ENCODE data around the gene SPATC1L. TPM values are rescaled to one million over a fixed set of nuclear protein-coding genes. Genes with fewer than 3 reads are reported as not detected.

SPATC1L gene
- total RNA-seq, 2 donors from 2014 or later = 7.1 to 8.9 TPM

DNA sequence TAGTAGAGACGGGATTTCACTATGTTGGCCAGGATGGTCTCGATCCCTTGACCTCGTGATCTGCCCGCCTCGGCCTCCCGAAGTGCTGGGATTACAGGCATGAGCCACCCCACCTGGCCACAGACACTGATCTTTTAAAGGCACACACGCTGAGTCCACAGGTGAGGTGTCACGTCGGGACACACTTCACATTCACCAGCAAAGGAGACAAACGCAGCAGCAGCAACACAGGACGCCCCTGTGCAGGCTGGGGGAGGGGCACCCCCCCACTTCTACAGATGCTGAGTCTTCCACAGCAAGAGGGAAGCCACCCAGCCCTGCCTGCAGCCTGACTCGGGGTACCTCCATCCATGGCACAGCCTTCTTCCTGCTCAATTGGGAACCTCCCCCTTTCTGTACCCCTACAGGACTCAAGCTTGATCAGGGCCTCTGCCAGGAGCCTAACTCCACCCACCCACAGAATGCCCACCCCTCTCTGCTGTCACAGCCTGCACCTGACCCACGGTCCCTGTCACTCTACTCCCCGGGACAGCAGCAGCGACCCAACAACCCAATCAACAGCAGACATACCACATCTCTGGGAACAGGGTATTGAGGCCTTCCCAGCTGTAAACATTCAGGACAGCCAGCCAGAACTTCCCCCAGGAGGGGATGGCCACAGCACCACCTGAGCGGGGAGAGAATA, 34.8 kb upstream of the SPATC1L start:
- no peaks in the 10 kb centered on the region for H3K9me3 Mint-ChIP-seq
- no peaks in the 10 kb centered on the region for H3K36me3 Mint-ChIP-seq
- DNase-seq (ENCODE audit: low spot score in 2 of 2) (no peak), ATAC-seq (no peak)
- peak overlapping the region in 1 of 2 donors; percentile 32 for H3K27ac Mint-ChIP-seq

DNA sequence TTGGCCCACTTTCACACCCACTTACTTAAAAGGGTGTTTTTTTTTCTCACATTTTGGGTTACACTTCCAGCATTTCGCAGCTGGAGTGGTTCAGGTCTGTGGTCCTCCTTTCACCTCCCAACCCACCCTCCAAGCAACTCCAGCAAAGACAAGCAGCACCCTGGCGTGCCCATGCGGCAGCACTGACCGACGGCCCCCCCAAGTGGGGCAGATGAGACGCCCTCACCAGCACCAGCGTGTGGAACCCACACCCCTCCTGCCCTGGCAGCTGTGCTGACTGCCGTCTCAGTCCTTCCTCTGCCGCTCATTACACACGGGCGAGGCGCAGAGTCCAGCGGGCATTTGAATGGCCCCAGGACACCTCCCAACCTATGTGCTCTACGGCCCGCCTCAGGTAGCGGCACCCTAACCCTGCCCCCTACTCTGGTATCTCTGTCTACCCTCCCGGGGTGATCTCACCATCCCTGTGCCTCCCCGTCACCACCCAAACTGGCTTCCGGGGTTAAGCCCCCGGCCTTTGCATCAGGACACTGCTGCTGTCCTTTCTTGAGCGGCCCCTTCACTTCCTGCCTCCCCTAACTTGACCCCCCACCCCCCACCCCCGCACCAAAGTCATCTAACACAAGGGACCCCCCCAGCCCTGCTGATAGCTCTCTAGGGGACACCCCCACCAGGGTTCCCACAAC, 33.4 kb upstream of the SPATC1L start:
- H3K36me3 Mint-ChIP-seq = no peaks in the 10 kb centered on the region
- DNase-seq (ENCODE audit: low spot score in 2 of 2) (no peak), ATAC-seq (no peak)
- peak overlapping the region in 1 of 2 donors; percentile 50 for H3K27ac Mint-ChIP-seq
- no peaks in the 10 kb centered on the region for H3K9me3 Mint-ChIP-seq

- peak overlapping the region in 1 of 2 donors; percentile 65 for H3K27ac Mint-ChIP-seq
- no peak for ATAC-seq
Observed at GRCh38 chr21:46216132-46216747, 32.0 kb upstream of the SPATC1L start.

GRCh38 chr21:46215436-46216131, 31.3 kb upstream of the SPATC1L start:
- Mint-ChIP-seq H3K27ac (peak overlapping the region in 1 of 2 donors; percentile 65), H3K9me3 (no peaks in the 10 kb centered on the region), H3K36me3 (no peaks in the 10 kb centered on the region)
- no peak for DNase-seq (ENCODE audit: low spot score in 2 of 2)
- peak in 1 of 2 donors; percentile 55 for ATAC-seq

More at GRCh38 chr21:46216132-46216747, 32.0 kb upstream of the SPATC1L start:
- Mint-ChIP-seq H3K36me3 (no peaks in the 10 kb centered on the region), H3K9me3 (no peaks in the 10 kb centered on the region)
- DNase-seq (ENCODE audit: low spot score in 2 of 2) = no peak

DNA sequence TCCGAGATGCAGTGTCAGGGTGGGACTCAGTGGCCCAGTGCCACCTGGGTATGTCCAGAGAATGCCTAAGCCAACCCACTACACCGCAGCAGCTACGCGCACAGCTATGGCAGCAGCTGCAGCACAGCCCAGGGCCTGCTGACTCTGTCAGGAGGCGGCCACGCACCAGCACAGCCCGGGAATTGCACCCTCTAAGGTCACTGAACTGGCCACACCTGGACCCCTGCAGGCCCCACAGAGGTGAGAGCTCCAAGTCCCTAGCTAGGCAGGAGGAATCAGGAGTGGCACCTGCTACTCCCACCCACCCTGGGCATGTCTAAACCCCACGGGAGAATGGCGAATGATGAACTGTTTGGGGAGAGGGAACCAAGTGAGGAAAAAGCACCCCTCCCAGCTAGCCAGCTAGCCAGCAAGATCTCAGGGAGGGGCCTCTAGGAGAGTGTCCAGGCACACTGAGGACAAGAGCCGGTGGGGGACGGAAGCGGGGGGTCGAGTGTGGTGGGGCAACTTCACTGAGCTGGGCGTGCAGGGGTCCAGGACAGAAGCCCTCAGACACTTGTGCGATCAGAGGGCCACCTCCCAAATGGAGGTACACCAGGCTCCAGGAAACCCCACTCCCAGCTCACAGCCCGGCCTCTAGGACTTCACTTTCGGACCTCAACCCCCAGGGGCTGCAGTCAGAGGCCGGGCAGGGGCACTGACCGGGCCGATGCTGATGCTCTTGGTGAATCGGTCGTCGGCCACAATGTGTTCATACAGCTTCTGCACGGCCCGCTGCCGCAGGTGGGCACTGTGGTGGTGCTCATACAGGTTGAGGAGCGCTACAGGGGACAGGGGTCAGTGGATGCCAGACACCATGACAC, 30.4 kb upstream of the SPATC1L start:
- Mint-ChIP-seq H3K36me3 (no peaks in the 10 kb centered on the region), H3K9me3 (no peaks in the 10 kb centered on the region), H3K27ac (peak overlapping the region; percentile 72 to 88)
- DNase-seq (ENCODE audit: low spot score in 2 of 2) (no peak), ATAC-seq (no peak)

- Mint-ChIP-seq H3K27ac (peak overlapping the region; percentile 74 to 88), H3K9me3 (no peaks in the 10 kb centered on the region), H3K36me3 (no peaks in the 10 kb centered on the region)
- DNase-seq (ENCODE audit: low spot score in 2 of 2) (no peak), ATAC-seq (no peak)
Observed at GRCh38 chr21:46213620-46214286, 29.5 kb upstream of the SPATC1L start.

- H3K36me3 Mint-ChIP-seq = no peaks in the 10 kb centered on the region
- no peaks in the 10 kb centered on the region for H3K9me3 Mint-ChIP-seq
- ATAC-seq (no peak), DNase-seq (ENCODE audit: low spot score in 2 of 2) (no peak)
- H3K27ac Mint-ChIP-seq = peak overlapping the region; percentile 84 to 88
Observed at GRCh38 chr21:46212721-46213484, 28.6 kb upstream of the SPATC1L start.

- no peaks in the 10 kb centered on the region for H3K9me3 Mint-ChIP-seq
- ATAC-seq = no peak
- no peak for DNase-seq (ENCODE audit: low spot score in 2 of 2)
- no peaks in the 10 kb centered on the region for H3K36me3 Mint-ChIP-seq
- H3K27ac Mint-ChIP-seq = no peak overlapping the region
Observed at GRCh38 chr21:46211786-46212720, 27.8 kb upstream of the SPATC1L start.

- no peaks in the 10 kb centered on the region for H3K9me3 Mint-ChIP-seq
- ATAC-seq (no peak), DNase-seq (ENCODE audit: low spot score in 2 of 2) (no peak)
- H3K27ac Mint-ChIP-seq = no peak overlapping the region
- H3K36me3 Mint-ChIP-seq = no peaks in the 10 kb centered on the region
Observed at GRCh38 chr21:46211376-46211775, 27.1 kb upstream of the SPATC1L start.

GRCh38 chr21:46210378-46211136, 26.3 kb upstream of the SPATC1L start:
- H3K36me3 Mint-ChIP-seq = peaks cover 0 to 4% of the 10 kb centered on the region in 2 donors
- ATAC-seq = no peak
- no peak for DNase-seq (ENCODE audit: low spot score in 2 of 2)
- H3K9me3 Mint-ChIP-seq = no peaks in the 10 kb centered on the region
- H3K27ac Mint-ChIP-seq = no peak overlapping the region

DNA sequence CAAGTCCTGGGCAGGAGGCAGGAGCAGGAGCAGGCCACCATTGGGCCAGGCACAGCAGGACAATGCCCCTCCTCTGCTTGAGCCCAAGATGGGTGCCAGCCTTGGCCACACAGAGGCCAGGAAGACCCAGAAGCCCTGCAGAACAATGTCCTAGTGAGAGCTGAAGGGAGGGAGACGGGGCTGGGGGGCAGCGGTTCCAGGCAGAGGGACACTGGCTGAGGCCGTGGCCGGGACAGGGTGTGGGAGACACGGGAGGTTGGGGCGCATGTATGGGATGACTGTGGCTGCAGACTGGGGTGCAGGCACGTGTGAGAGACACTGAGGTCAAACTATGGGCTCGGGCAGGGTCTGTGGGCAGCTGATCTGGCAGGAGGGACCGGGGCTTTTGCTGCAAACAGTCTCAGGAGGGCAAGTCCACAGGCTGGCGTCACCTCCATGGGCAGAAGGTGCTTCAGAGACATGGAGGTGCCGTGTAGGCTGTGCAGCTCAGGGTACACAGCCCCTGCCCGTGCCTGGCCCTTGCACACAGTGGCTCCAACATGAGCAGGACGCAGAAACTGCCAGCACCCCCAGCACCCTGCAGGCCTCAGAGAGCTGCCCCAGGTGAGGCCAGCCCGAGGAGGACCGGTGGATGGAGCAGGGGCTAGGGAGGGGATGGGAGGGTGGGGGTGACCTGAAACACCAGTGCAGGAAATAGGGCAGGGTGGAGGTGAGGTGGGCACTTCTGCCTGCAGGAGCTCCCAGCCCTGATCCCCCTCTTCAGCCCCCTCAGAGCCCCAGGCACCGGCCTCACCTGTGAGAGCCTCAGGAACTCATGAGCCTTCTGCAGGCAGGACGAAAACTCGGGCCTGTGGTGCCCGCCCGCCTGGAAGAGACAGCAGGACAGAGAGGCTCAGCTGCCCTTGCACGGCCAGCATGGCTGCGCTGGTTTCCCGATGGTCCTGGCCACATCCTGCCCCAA, 24.8 kb upstream of the SPATC1L start:
- H3K27ac Mint-ChIP-seq = no peak overlapping the region
- DNase-seq (ENCODE audit: low spot score in 2 of 2) (no peak), ATAC-seq (no peak)
- H3K36me3 Mint-ChIP-seq = peaks cover 0 to 4% of the 10 kb centered on the region in 2 donors
- H3K9me3 Mint-ChIP-seq = no peaks in the 10 kb centered on the region

DNA sequence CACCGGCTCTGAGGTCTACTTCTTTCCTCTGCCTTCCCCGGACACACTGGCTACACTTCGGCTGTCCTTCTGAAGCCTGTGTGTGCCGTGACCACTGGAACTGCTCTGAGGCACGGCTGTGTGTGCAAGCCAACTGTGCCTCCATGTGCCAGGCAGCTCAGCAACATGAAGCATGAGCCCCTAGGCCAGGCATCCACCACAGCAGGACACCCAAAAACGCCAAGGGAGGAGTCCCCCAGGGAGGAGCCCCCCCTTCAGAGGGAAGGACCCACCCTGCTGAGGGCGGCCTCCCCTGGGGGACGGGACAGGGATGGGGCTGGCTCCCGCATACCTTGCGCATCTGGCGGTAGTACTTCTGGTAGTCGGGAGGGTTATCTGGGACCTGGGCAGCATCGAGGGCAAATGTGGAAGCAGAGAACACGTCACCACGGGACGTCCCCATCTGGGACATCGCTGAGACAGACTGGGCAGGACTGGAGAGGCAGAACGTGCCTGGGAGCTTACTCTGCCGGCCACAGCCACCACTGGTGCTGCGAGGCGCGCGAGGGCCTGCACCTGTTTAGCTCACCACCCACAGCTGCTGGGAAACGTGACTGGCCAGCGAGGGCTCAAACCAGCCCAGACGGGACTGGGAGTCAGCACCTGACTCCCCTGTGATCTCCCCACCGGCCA, 23.8 kb upstream of the SPATC1L start:
- ATAC-seq (no peak), DNase-seq (ENCODE audit: low spot score in 2 of 2) (no peak)
- H3K9me3 Mint-ChIP-seq = no peaks in the 10 kb centered on the region
- H3K36me3 Mint-ChIP-seq = peaks cover 0 to 4% of the 10 kb centered on the region in 2 donors
- peak overlapping the region in 1 of 2 donors; percentile 36 for H3K27ac Mint-ChIP-seq
